Neural progenitor cell (in vitro differentiated cells): ENCODE measurements around the gene GHRHR.

Experiments
- EZH2phosphoT487 ChIP-seq: fragments of 200-600 bp; sonication (generic); IDR thresholded peaks from 2 replicates; pipeline ENCODE4 v1.6.1; 2017; ENCODE audit warnings: antibody characterized with exemption
- TF ChIP-seq, protein P1 (sequence below): fragments of 200-600 bp; sonication (generic); IDR thresholded peaks from 2 replicates; pipeline ENCODE4 v1.5.1; 2017; ENCODE audit warnings: antibody characterized with exemption, mild to moderate bottlenecking

DNA sequence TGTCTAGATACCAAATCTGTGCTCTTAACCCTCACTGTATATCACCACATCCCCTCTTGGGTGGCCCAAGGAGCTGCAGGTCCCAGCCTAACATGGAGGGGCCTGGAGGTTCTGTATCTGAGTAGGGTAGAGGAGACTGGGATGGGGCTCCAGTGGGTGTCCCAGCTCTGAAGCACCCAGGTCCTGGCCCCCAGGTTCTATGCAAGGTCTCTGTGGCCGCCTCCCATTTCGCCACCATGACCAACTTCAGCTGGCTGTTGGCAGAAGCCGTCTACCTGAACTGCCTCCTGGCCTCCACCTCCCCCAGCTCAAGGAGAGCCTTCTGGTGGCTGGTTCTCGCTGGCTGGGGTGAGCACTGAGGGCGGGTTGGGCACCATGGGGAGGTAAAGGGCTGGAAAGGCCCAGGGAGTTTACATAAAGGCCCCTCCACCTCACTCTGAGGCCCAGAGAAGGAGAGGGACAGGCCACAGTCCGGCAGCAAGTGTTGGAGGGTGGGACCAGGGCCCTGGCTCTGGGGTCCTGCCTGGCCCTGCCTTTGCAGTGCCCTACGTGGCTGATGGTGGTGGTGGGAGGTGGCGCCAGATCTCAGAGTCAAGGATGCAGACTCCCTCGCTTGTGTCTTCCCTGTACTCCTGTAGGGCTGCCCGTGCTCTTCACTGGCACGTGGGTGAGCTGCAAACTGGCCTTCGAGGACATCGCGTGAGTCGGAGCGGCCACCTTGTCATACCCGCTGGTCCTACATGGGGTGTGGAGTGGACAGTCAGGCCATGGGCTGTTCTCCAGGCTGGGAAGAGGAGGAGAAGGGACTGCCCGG, 10.2 kb downstream of the GHRHR start:
- TF ChIP-seq, protein P1, sequence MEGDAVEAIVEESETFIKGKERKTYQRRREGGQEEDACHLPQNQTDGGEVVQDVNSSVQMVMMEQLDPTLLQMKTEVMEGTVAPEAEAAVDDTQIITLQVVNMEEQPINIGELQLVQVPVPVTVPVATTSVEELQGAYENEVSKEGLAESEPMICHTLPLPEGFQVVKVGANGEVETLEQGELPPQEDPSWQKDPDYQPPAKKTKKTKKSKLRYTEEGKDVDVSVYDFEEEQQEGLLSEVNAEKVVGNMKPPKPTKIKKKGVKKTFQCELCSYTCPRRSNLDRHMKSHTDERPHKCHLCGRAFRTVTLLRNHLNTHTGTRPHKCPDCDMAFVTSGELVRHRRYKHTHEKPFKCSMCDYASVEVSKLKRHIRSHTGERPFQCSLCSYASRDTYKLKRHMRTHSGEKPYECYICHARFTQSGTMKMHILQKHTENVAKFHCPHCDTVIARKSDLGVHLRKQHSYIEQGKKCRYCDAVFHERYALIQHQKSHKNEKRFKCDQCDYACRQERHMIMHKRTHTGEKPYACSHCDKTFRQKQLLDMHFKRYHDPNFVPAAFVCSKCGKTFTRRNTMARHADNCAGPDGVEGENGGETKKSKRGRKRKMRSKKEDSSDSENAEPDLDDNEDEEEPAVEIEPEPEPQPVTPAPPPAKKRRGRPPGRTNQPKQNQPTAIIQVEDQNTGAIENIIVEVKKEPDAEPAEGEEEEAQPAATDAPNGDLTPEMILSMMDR: no peak
- TF ChIP-seq EZH2phosphoT487: no peak
